Gastrocnemius medialis (tissue), 4 donors: ENCODE results near the gene MAP3K4. TPM values are rescaled to one million over a fixed set of nuclear protein-coding genes. Genes with fewer than 3 reads are reported as not detected.

Experiments
- ATAC-seq, 2 donors: fragments of 150-250 bp; one replicate each; pipeline ENCODE4 v1.9.1; 2016
- DNase-seq, 2 donors: peaks; one replicate each; pipeline ENCODE4 v3.0.0-alpha.2; 2019
- H3K27ac ChIP-seq, 4 donors: fragments of 200-600 bp; sonication (generic); 1 replicate in 1 of 4; 2 replicates in 3 of 4; pipeline ENCODE4 v1.5.1; 2016 to 2018; ENCODE audit warnings: mild to moderate bottlenecking in 2 of 4, moderate library complexity in 1 of 4
- H3K27me3 ChIP-seq, 3 donors: fragments of 200-600 bp; sonication (generic) in 2 of 3; 1 replicate in 1 of 3; 2 replicates in 2 of 3; pipeline versions ENCODE4 v1.5.1 to v1.6.0; 2016 to 2019; ENCODE audit warnings: mild to moderate bottlenecking in 1 of 3, moderate library complexity in 1 of 3
- H3K36me3 ChIP-seq, 2 donors: fragments of 200-600 bp; sonication (generic) in 1 of 2; one replicate each; pipeline ENCODE4 v1.5.1; 2017 to 2018
- H3K4me1 ChIP-seq, 2 donors: fragments of 200-600 bp; sonication (generic) in 1 of 2; one replicate each; pipeline ENCODE4 v1.5.1; 2016 to 2017; ENCODE audit warnings: mild to moderate bottlenecking in 2 of 2
- H3K4me3 ChIP-seq, 4 donors: fragments of 200-600 bp; sonication (generic) in 3 of 4; 1 replicate in 1 of 4; 2 replicates in 3 of 4; pipeline ENCODE4 v1.5.1; 2016 to 2019; ENCODE audit warnings: mild to moderate bottlenecking in 2 of 4
- H3K9me3 ChIP-seq, 3 donors: fragments of 200-600 bp; sonication (generic) in 2 of 3; 1 replicate in 1 of 3; 2 replicates in 2 of 3; pipeline ENCODE4 v1.5.1; 2016 to 2019
- CTCF ChIP-seq, 5 experiments: fragments of 450-650 bp in 3 of 5; fragments of 200-600 bp in 2 of 5; sonication (generic) in 2 of 5; IDR thresholded peaks in 4 of 5; conservative IDR thresholded peaks in 1 of 5; 1 replicate in 4 of 5; 2 replicates in 1 of 5; pipeline ENCODE4 v1.5.1; 2016 to 2019; ENCODE audit warnings: antibody characterized with exemption in 5 of 5, mild to moderate bottlenecking in 3 of 5, moderate library complexity in 3 of 5
- POLR2A ChIP-seq, 2 donors: fragments of 450-650 bp; IDR thresholded peaks; one replicate each; pipeline ENCODE4 v1.6.1; 2017; ENCODE audit warnings: antibody characterized with exemption in 2 of 2, mild to moderate bottlenecking in 2 of 2, moderate library complexity in 2 of 2
- in situ Hi-C, 4 donors: fragments of 200-750 bp; cut with MboI; loops; one replicate each; pipeline versions ENCODE4 v1.15.0 to v1.8.0; 2017; ENCODE audit warnings: low sequenced_read_pairs in 4 of 4
- intact Hi-C: fragments of 100-400 bp; cut with DNase I; formaldehyde crosslinking; loops from one replicate; pipeline ENCODE4 v1.15.1; 2023; ENCODE audit warnings: low total_unique reads
- total RNA-seq, 4 donors: library from RNA; depleted of rRNA; stranded (reverse); fragments of >200 nt; gene quantifications; one replicate each; pipeline versions ENCODE4 v1.1.0 to v1.2.3, GENCODE V29; 2016

The MAP3K4 gene
- total RNA-seq, 4 donors from 2014 or later, result 17.4 to 28.1 (median 23.6) TPM

- no peak for TF ChIP-seq POLR2A (IDR thresholded peaks at IDR 0.05)
- TF ChIP-seq CTCF (IDR thresholded peaks at IDR 0.05 in 4 of 5, conservative IDR thresholded peaks at IDR 0.05 in 1 of 5), result no peak
- H3K36me3 ChIP-seq, result no peaks in the 10 kb centered on the region
- no peak overlapping the region for H3K4me3 ChIP-seq
- no peak for DNase-seq
- no peak for ATAC-seq
- in situ Hi-C loops, result no loop called here
- H3K4me1 ChIP-seq, result no peaks in the 10 kb centered on the region
- no peaks in the 10 kb centered on the region for H3K9me3 ChIP-seq
- no peaks in the 10 kb centered on the region for H3K27me3 ChIP-seq
- intact Hi-C loops, result no loop called here
- H3K27ac ChIP-seq, result no peak overlapping the region
These were observed 162.2 kb downstream of the MAP3K4 start for GRCh38 chr6:161153725-161154124.

DNA sequence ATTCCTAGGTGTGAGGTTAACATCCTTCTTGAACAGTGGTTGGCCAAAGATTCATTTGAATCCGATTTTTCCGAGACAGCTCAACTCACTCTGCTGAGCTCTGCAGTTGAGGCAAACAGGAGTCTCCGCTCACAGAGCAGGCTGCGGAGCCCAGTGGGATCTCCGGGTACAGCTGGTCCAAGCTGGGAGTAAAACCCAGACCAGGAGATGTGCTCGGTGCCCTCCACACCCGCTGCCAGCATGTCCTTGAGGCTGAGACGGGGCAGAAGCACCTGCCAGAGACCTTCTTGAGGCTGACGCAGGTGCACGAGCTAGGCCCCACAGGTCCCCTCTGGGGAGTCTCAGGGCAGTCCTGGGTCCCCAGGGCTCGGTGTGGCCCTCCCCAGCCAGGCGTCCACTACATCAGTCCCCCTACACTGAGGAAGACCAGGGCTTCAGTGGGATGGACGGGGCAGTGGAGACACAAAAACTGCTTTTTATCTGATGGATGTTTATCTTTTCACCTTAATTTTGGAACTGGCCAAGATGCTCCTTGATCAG lies 163.3 kb downstream of the MAP3K4 start:
- Histone ChIP-seq H3K4me3 (no peak overlapping the region), H3K27me3 (no peaks in the 10 kb centered on the region), H3K4me1 (no peaks in the 10 kb centered on the region), H3K27ac (no peak overlapping the region), H3K9me3 (no peaks in the 10 kb centered on the region), H3K36me3 (no peaks in the 10 kb centered on the region)
- ATAC-seq (no peak), DNase-seq (no peak)
- TF ChIP-seq CTCF (IDR thresholded peaks at IDR 0.05 in 4 of 5, conservative IDR thresholded peaks at IDR 0.05 in 1 of 5) (no peak), POLR2A (IDR thresholded peaks at IDR 0.05) (no peak)
- intact Hi-C loops (no loop called here), in situ Hi-C loops (no loop called here)

DNA sequence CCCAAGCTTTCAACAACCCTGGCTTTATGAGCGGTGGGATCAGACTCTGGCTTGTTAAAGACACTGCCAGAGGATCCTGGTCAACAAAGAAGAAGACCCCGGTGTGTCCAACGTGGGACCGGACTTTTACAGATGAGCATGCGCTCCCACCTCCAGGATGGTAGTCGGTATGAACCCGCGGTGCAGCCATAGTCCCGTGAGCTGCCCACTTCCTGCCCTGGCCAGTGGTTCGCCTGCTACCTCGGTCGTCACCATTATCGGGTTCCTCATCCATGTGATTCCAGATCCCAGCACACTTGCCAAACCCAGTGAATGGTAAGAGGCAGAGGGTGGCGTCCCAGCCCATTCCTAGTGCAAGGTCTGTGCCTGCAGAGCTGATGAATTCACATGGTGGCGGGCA lies 169.6 kb downstream of the MAP3K4 start:
- Histone ChIP-seq H3K4me3 (no peak overlapping the region), H3K27ac (no peak overlapping the region), H3K9me3 (no peaks in the 10 kb centered on the region), H3K36me3 (no peaks in the 10 kb centered on the region), H3K4me1 (no peaks in the 10 kb centered on the region), H3K27me3 (no peaks in the 10 kb centered on the region)
- intact Hi-C loops (no loop called here), in situ Hi-C loops (no loop called here)
- DNase-seq (no peak), ATAC-seq (no peak)
- TF ChIP-seq POLR2A (IDR thresholded peaks at IDR 0.05) (no peak), CTCF (IDR thresholded peaks at IDR 0.05 in 4 of 5, conservative IDR thresholded peaks at IDR 0.05 in 1 of 5) (no peak)

GRCh38 chr6:161161889-161162624 lies 170.5 kb downstream of the MAP3K4 start:
- no peaks in the 10 kb centered on the region for H3K36me3 ChIP-seq
- H3K27ac ChIP-seq, result no peak overlapping the region
- no peak overlapping the region for H3K4me3 ChIP-seq
- DNase-seq, result no peak
- intact Hi-C loops, result no loop called here
- ATAC-seq, result no peak
- H3K27me3 ChIP-seq, result no peaks in the 10 kb centered on the region
- no peak for TF ChIP-seq POLR2A (IDR thresholded peaks at IDR 0.05)
- TF ChIP-seq CTCF (IDR thresholded peaks at IDR 0.05 in 4 of 5, conservative IDR thresholded peaks at IDR 0.05 in 1 of 5), result no peak
- no peaks in the 10 kb centered on the region for H3K9me3 ChIP-seq
- in situ Hi-C loops, result no loop called here
- H3K4me1 ChIP-seq, result no peaks in the 10 kb centered on the region
